Superior temporal gyrus (tissue), 1 donor: ENCODE measurements around the gene ARHGAP8.
"Not testable (repeated sequence)": the region's sequence is repeated elsewhere in the genome, so short reads cannot be mapped to it uniquely, and the experiment has no call there.

Experiments
- DNase-seq: peaks from one replicate; pipeline ENCODE4 v3.0.0-alpha.2; 2016; ENCODE audit errors: extremely low spot score

ARHGAP8 gene

GRCh38 chr22:44885806-44886360, 133.5 kb downstream of the ARHGAP8 start:
- DNase-seq: no peak

DNA sequence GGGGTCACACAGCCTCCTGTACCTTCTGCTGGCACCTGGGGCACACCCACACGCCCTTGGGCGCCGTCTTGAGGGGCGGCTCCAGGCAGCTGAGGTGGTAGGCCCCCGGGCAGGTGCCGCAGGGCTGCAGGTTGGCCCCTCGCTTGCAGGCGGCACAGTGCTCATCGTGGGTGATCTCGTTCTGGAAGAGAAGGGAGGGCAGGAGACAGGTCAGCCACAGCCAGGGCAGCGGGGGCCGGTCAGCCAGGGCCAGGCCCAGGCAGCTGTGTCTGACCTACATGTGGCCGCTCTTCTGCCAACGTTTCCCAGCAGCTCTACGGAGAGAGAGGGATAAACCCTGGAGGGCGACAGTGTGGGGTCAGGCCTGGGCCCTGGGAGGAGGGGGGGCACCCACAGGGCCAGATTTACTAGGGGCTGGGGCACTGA, 135.6 kb downstream of the ARHGAP8 start:
- DNase-seq: no peak

DNA sequence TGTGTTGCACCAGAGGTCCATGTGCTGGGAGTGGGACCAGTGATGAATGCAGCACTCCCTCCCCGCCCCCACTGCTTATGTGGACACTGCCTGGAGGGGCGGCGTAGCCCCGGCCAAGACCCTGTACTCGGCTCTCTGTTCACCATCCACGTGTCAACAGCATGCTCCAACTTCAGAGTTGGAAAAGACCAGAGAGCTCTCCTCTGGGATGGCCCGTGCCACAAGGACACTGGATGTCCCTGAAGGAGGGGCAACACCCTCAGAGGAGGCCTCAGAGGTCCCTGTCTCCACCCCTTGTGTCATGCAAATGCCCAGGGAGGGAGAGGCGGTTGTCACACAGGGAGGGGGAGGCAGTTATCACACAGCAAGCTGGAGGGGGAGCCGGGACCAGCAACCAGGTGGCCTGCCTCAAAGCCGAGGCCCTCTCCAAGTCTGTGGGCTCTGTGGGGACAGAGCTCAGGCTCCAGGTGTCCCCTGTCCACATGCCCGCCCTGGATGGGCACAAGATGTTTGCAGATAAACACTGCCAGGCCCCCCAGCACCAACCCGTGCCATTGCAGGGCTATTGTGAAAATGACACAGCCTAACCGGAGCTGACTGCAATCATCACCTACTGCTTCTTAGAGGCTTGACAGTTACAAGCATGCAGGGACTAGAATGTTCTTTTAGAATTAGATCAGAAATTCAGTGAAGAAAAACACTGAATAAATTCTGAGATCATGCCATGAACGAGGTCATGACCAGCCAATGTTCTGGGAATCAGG, 136.3 kb downstream of the ARHGAP8 start:
- DNase-seq: no peak

DNA sequence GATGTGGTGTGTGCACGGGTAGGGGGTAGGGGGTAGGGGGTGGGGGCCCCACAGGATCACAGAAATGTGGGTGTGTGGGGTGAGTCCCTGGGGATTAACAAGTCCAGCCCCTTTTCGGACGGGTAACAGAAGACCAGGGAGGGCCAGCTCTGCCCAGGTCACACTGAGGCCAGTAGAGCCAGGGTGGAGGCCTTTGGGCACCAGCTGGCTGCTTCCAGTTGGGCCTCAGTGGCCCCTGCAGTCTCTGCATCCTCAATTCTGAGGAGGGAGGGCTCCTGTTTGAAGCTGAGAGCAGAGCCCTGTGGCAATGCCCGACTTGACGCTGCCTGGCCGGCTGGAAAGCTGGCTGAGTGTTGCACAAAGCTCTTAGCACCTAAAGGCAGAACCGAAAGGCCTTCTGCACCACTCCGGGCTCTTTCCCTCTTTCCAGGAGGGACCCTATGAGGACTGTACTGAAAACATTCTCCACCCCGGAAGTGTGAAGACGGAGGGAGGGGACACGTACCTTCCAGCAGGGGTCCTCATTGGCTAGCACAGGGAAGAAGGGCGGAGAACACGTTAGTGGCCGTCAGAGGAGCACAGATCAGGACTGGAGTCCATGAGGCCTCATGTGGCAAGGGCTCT, 137.0 kb downstream of the ARHGAP8 start:
- no peak for DNase-seq

DNA sequence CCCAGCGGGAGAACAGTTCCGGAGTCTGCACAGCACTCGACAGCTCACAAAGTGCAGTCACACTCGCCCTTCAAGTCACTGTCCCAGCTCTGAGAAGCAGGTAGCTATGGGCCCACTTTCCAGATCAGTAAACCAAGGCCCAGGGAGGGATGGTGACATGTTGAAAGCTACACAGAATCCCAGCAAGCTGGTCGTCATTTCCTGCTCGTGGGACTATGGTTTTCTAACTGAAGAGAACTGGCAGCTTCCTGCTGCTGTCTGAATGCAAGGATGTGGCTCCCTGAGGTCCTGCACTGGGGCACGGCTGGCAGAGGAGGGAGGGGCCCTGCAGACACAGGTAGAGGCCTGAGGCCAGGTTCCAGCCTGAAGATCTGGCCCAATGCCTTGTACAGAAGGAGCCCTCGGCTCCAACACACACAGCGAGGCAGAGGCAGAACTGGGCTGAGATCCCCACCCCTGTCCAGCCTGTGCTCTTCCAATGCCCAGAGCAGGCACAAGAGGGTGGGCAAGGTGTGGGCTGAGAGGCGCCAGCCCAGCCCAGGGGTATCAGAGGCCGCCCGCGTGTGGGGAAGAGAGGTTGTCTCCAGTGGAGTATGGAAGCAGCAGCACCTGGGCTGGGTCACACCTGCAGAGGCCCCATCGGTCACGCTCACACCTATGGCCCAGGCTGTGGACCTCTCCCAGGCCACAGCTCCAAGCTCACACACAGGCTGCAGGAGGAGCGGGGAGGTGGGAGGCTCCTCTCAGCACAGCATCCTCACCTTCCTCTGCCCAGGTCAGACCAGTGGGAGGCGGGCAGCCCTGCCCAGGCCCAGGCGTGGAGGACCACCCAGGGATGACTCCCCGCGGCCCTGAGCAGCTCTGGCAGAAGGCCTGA, 138.3 kb downstream of the ARHGAP8 start:
- no peak for DNase-seq

- no peak for DNase-seq
Observed at GRCh38 chr22:44891293-44891747, 138.9 kb downstream of the ARHGAP8 start.

GRCh38 chr22:44891791-44892190, 139.4 kb downstream of the ARHGAP8 start:
- no peak for DNase-seq

GRCh38 chr22:44892243-44892642, 139.9 kb downstream of the ARHGAP8 start:
- DNase-seq: no peak

DNA sequence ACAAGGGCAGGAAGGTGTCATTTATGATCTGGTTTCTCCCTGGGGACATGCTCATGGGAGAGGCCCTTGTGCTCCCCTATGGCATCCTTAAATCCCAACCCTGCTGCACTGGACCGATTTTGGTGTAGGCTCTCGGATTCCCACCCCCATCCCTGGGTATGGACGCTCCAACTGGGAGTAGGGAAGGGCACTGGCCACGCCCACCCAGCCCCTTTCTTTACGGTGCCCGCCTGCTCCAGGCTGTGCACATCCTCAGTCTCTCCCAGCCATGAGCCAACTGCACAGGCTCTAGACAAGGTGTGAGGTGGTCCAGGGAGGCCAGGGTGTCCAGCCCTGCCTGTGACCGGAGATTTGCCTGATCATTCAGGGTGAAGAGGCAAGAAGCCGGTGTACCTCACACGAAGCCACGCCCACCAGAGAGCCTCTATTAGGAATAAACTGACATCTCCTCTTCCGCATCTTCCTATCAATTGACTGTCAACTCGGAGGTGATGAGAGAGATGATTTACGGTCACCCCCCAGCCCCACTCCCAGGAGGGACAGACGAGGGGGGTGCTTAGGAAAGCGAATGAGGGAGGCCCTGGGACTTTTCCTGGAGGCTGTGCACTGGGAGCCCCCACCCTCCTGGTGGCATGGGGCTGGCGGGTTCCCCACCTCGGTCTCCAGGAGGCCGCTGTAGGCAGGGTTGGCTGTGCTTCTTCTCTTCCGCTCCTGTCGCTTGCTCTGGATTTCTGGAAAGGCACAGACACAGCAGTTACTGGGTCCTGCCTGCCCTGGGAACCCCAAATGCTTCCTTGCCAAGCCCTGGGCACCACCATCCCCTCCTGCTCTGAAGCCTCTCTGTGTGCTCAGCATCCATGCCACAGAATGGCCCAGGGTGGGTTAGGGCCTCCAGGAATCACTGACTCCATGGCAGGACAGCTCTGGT, 140.7 kb downstream of the ARHGAP8 start:
- no peak for DNase-seq

GRCh38 chr22:44893731-44894080, 141.3 kb downstream of the ARHGAP8 start:
- DNase-seq: no peak

DNA sequence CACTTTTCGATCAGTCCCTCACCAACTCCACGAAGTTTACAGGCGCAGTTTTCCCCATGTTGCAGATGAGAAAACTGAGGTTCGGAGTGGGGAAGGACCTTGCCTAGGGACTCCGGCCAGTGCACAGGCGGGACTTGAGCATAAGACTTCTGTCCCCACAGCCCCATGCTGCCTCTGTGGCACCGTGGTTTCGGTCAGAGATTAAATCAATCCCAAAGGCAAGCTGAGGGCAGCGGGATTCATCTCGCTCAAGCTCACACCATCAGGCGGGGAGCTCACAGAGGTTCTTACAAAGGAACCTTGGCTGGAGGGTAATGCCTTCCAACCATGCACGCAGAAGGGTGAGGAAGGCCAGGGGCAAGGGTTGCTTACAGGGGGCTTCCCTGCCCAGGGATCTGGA, 141.9 kb downstream of the ARHGAP8 start:
- no peak for DNase-seq

GRCh38 chr22:44894782-44895181, 142.4 kb downstream of the ARHGAP8 start:
- DNase-seq: no peak

GRCh38 chr22:44895296-44896055, 143.1 kb downstream of the ARHGAP8 start:
- no peak for DNase-seq

GRCh38 chr22:44898236-44898635, 145.9 kb downstream of the ARHGAP8 start:
- DNase-seq: no peak

DNA sequence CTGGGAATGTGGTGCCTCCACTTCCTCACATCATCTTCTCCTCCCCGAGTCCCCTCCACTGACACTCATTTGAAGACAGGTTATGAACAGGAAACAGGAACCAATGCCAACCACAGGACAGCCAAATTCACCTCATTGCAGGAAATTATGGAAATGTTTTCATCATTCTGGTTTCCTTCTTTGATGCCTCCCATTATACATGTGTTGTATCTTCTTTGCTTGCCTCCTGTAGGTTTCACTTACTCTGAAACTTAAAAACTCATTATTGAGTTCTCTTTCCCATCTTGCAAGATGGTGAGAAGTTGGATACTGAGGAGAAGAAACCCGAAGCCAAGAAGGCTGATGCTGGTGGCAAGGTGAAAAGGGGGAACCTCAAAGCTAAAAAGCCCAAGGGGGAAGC, 148.9 kb downstream of the ARHGAP8 start:
- DNase-seq: no peak

DNA sequence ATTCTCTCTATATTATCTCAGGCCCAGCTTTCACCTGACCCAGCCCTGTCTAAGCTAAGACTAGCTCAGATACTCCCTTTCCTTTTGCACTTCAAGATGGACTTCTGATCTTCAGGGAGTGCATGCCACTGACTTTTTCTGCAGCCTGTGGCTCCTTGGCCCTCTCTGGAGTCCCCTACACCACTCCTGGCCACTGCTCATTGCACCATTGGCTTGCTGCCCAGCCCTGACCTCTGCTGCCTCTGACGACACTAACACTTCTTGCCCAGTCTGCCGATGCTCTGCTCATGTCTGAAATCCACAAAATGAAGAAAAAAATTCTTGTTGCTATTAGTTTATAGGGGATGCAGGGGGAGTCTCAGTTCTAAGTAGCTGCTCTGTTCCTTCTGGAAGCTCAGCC, 150.8 kb downstream of the ARHGAP8 start:
- not testable (repeated sequence) for DNase-seq

GRCh38 chr22:44904492-44905152, 152.2 kb downstream of the ARHGAP8 start:
- DNase-seq: not testable (repeated sequence)

GRCh38 chr22:44906248-44906936, 154.0 kb downstream of the ARHGAP8 start:
- no peak for DNase-seq

GRCh38 chr22:44906999-44907644, 154.7 kb downstream of the ARHGAP8 start:
- DNase-seq: no peak
